Measurements from ENCODE around the gene ARID5B.

GRCh38 chr10:62048919-62049623 is 147.6 kb downstream of the ARID5B start:
- TF ChIP-seq CTCF (conservative IDR thresholded peaks at IDR 0.05; ENCODE audit: low read depth in 2 of 2) (no peak), JUNB (IDR thresholded peaks at IDR 0.05; ENCODE audit: unreplicated experiment) (no peak), EZH2phosphoT487 (IDR thresholded peaks at IDR 0.05; ENCODE audit: unreplicated experiment) (no peak), EZH2 (IDR thresholded peaks at IDR 0.05; ENCODE audit: low read depth, unreplicated experiment) (no peak), REST (IDR thresholded peaks at IDR 0.05; ENCODE audit: unreplicated experiment) (no peak), NANOG (IDR thresholded peaks at IDR 0.05; ENCODE audit: borderline replicate concordance) (no peak), POLR2AphosphoS5 (IDR thresholded peaks at IDR 0.05; ENCODE audit: low read depth) (no peak), CREB1 (CRISPR knock-in tag; IDR thresholded peaks at IDR 0.05; ENCODE audit: low read depth) (no peak)

All from GM23338 (cell line).